HG03139 (cell line): Measurements from ENCODE around the gene LRRC14B.

Experiments
- ATAC-seq: cut with Tn5 transposase; IDR thresholded peaks from one replicate; pipeline ENCODE4 v1.9.1; 2021; ENCODE audit not compliant: unreplicated experiment

The LRRC14B gene

DNA sequence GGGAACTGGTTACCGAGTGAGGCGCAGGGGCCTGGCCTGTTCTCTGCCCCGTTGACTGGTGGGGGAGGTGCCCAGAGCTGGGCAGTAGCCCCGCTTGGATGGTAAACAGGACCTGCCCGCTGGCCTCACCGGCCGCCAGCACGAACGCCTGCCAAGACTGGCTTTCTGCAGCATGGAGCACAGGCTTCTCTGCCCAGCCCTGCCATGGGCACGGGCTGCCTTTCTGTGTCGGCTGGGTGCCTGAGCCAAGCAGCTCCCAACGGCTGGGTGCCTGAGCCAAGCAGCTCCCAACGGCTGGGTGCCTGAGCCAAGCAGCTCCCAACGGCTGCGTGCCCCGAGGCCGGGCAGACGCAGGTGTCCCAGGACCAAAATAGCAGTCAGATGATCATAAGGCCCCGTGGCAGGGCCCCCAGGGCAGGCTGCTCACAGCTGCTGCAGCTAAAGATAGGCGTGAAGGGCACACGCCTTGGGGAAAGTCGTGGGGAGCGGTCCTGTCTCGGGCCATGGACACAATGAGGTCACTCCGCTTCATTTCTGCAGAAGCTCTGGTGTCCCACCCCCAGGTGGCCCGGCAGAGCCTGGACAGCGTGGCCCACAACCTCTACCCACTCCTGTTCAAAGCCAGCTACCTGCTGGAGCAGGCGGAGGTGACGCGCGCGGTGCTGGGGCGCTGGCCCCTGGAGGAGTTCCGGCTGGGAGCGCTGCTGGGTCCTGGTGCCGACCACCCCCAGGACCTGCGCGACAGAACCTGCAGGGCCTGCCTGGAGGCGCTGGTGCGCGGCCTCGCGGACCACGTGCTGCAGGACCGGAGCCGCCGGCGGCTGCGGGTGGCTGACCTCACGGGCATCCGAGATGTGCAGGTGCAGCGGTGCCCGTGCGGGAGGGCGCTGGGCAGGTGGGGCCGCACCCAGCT is at the start of gene LRRC14B:
Gene LRRC14B (plus strand): TSS at position 460 of the 913 bp plus-strand sequence. CDS start 44 bp downstream, at position 504.
- no peak for ATAC-seq

GRCh38 chr5:141761-142160 is 49.5 kb upstream of the LRRC14B start:
- no peak for ATAC-seq

DNA sequence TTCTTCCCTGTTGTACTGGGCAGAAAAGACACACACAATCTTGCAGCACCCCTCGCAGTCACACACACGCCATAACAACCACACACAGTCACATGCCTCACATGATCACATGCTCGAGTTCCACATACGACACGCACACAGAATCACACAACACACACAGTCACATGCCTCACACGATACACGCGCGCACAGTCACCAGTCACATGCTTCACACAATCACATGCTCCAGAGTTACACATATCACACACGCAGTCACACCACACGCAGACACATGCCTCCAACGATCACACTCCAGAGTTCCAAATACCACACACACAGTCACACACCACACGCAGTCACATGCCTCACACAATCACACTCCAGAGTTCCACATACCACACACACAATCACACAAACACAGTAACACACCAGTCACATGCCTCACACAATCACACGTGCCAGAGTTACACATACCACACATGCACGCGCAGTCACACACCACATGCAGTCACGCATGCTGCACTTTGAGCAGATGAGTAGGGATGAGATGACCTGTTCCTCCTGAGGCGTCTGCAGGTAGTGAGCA is 49.0 kb upstream of the LRRC14B start:
- no peak for ATAC-seq

GRCh38 chr5:143041-143440 is 48.3 kb upstream of the LRRC14B start:
- ATAC-seq: no peak

DNA sequence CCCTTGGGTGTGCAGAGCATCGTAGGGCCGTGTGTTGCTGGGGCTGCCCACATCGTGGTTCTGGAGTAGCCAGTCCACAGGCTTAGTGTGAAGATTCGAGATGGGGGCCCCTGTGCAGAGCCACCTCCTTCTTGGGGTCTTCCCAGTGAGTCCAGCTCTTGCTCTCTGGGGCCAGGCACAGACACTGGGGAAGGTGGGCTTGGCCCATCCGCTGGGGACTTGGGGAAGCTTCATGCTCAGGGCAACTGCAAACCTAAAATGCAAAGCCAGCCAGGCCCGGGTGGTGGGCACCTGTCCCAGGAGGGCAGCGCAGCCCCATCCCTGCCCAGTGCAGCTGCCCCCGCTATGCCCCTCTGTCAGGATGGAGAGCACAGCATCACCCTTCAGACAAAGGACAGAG is 46.4 kb upstream of the LRRC14B start:
- no peak for ATAC-seq

DNA sequence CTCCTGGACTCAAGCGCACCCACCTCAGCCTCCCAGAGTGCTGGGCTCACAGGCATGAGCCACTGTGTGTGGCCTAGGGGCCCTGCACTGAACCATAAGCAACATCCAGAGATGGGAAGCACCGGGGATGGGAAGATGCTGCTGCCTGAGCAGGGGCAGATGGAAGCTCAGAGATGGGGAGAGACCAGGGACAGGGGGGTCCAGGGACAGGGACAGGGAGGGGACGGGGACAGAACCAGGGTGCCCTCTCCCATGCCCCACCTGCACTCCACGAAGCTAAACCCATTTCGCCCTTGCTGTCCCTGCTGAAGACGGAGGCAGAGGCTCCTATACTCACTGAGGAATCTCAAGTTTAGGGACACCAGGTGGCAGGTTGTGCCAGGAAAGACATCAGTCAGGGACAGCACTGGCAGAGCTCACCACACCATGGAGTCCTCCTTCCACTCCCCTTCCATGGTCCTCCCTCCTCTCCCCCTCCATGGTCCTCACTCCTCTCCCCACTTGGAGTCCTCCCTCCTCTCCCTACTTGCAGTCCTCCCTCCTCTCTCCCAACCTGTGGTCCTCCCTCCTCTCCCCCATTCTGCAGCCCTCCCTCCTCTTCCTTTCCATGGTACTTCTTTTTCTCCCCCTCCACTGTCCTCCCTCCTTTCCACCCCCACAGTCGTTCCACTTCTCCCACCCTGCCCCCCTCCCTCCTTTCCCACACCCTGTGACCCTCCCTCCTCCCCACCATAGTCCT is 45.5 kb upstream of the LRRC14B start:
- ATAC-seq: no peak

GRCh38 chr5:147751-148150 is 43.5 kb upstream of the LRRC14B start:
- no peak for ATAC-seq

DNA sequence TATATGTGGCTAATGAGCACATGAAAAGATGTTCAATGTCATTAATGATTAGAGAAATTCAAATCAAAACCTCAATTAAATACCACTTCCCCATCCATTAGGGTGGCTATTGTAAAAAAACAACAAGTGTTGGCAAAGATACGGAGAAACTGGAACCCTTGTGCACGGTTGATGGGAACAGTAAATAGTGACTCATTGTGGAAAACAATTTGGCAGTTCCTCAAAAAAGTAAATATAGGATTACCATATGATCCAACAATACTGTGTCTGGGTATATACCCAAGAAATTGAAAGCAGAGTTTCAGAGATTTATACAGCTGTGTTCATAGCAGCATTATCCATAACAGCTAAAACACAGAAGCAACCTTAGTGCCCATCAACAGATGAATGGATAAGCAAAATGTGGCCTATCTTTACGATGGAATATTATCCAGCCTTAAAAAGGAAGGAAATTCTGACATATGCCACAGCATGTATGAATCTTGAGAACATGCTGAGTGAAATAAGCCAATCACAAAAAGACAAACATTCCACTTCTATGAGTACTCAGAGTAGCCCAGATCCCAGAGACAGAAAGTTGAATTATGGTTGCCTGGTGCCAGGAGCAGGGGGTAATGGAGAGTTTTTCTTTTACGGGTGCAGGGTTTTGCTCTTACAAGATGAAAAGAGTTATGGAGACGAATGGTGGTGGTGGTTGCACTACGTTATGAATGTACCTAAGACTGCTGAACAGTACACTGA is 41.4 kb upstream of the LRRC14B start:
- no peak for ATAC-seq

GRCh38 chr5:150746-151145 is 40.5 kb upstream of the LRRC14B start:
- no peak for ATAC-seq

DNA sequence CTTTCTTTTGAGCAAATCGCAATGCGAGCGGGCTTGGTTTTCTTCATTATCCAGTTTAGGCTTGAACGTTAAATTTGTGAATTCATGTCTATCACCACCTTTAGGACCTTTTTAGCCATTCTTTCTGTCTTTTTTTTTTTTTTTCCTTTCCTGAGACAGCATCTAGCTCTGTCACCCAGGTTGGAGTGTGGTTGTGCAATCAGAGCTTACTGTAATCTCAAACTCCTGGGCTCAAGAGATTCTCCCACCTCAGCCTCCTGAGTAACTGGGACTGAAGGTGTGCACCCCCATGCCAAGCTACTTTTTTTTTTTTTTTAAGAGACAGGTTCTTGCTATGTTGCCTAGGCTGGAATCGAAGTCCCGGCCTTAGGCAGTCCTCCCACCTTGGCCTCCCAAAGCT is 39.2 kb upstream of the LRRC14B start:
- ATAC-seq: no peak

DNA sequence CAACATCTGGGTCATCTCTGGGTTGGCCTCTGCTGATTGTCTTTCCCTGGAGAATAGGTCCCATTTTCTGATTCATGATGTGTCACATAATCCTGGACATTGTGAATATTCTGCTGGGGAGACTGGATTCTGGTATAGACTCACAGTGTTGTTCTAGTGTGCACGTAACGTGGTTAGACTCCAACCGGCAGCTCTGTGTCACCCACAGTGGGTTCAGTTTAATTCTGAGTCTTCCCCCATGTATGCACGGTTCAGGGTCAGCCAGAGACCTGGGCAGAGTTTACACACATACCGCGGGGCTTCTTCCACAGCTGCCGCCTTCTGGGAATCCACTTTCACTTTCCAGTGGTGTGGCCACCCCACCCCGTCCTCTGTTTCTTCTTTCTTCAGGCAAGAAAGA is 38.0 kb upstream of the LRRC14B start:
- ATAC-seq: no peak

GRCh38 chr5:154236-154635 is 37.1 kb upstream of the LRRC14B start:
- ATAC-seq: no peak

- no peak for ATAC-seq
These were observed 36.5 kb upstream of the LRRC14B start for GRCh38 chr5:154826-155225.

DNA sequence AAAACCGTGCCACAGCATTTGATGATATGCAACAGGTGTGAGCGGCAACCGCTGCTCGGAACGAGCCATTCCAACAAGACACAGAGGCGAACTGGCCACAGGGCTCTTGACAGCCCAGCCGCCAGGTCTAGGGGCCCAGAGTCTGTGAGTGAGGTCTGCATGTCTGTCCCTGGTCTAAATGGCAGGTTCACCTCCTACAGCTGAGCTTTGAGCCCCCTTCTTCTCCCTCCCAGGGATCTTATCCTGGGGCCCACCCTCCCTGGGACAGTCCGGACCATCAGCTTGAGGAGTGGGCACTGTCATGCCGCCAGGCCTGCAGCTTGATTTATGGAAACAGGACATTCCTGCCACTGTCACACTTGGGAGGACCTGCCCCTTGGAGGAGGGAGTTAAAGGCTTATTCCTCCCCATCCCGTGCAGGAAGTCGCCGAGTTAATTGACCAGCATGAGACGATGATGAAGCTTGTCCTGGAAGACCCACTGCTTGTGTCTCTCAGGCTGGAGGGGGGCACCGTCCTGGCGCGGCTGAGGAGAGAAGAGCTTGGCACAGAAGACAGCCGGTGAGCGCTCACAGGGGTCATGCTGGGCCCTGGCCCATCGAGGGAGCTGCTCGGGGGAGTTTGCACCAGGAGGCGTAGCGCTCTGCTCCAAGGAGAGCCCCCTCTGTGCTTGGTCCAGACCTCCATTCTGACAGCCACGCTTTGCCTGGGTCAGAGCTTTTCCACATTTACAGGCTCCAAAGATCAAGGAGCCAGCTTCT is 35.5 kb upstream of the LRRC14B start:
- ATAC-seq: no peak

DNA sequence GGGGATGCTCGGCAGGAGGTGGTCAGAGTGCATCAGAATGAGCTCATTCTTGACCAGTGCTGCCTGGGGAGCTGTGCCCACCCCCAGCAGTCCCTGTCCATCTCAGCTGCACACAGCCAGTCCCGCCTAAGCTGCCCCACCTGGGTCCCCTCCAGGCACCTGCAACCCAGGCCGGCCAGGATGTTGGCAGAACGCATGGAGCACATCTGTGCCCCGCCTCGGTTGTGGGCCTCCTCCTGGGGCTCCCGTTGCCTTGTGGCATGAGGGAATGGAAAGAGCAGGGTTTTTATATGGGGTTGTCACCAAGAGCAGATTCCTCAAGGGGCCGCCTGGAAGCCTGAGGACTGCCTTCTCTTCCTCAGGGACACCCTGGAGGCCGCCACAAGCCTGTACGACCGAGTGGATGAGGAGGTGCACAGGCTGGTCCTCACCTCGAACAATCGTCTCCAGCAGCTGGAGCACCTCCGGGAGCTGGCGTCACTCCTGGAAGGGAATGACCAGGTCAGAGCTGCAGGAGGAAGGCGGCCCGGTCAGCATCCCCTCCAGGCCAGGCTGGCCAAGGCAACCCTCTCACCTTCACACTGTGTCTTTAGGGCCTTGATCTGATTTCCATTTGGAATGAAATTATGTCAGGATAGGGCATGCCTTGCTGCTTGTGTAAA is 34.8 kb upstream of the LRRC14B start:
- ATAC-seq: no peak

DNA sequence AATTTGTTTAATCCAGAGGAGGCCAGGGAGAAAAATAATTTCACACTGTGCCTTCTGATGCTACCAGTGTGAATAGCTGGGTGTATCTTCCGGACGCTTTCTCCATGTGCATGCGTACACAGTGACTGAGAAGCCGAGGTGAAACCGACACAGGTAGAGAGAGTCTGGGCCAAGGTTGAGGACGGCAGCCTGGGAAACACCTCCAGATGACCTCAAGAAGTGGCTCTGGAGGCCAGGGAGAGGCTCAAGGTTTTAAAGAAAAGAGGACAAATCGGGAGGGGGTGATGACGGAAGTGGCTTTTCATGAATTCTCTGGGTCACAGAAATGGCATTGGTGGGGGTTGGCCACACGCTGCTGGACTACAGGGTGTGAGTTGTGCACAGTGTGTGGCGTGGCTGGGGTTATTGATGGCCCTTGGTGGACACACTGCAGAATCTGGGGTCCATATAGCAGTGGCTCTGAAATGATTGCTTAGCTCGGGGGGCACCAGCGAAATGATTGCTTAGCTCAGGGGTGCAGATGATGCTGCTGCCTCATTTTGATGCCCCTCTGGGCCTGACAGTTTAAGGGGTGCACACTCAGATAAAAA is 34.1 kb upstream of the LRRC14B start:
- no peak for ATAC-seq

DNA sequence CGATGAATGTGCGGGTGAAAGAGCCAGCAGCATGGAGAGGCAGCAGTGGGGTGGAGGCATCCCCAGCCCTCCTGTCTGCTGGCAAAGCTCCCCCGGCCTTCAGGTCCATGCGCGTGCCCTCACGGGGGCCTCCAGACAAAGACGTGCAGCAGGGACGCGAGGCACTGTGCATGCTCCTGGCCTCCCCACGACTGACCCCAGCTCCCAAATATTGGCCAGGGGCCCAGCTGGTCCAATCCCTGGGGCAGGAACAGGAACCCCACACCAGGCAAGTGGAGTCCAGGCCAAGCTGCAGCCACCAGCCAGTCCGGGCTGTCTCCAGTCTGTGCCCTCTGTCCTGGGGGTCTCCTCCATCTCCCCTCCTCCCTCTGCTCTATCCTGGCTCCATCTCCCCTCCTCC is 33.5 kb upstream of the LRRC14B start:
- ATAC-seq: no peak

DNA sequence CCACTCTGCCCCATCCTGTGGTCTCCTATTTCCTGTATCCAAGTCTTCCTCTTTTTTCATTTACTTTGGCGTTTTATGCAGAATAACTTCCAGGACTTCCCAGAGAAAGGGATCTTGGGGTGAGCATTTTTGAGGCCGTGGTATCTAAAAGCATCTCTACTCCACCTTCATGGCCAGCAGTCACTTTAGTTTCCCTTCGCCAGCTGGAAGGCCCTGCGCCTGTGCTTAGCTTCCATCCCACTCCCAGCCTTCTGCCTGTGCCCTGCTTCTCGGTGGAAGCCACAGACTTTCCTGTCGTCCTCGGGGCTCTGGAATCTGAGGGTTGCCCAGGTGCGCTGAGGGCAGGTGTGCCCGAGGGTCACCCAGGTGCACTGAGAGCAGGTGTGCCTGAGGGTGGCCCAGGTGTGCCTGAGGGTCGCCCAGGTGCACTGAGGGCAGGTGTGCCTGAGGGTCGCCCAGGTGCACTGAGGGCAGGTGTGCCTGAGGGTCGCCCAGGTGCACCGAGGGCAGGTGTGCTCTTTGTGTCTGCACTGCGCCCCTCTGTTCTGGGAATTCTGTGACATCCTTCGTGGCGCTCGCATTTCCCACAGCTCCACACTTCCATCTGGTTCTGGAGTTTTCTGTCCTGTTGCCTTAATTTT is 32.4 kb upstream of the LRRC14B start:
- no peak for ATAC-seq
